ENCODE data around the gene RCN1.

DNA sequence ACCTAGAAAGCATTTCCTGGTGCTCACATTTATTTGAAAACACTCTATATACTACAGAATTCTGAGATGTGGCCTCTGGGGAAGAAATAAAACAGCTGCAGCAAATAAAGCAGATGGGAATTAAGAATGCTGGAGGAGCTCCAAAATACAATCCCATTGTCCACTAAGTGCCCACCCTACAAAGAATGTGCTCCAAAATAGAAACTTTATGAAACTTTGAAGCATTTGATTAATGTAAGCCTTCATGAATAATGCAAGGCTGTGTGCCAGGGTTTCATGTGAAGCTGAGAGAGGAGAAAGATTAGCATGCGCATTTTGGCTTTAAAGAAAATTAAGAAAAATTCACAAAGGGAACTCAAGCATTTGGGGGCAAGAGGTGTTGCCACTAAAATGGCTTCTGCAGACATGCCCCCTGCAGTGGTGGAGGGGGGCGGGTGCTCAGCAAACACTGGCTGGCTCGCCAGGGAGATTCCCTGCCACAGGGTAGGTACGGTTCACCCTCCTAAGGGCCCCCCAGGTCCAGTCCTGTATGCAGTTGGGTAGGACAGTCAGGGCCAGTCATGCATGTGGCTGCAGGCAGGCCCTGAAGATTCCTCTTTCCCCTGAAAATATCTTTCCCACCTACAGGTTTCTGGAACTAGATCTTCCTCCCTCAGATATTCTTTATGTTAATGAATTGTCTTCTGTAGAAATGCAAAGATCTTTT is 46.6 kb upstream of the RCN1 start:
- no peak for TF ChIP-seq POLR2A (IDR thresholded peaks at IDR 0.05)
- TF ChIP-seq, protein P1, sequence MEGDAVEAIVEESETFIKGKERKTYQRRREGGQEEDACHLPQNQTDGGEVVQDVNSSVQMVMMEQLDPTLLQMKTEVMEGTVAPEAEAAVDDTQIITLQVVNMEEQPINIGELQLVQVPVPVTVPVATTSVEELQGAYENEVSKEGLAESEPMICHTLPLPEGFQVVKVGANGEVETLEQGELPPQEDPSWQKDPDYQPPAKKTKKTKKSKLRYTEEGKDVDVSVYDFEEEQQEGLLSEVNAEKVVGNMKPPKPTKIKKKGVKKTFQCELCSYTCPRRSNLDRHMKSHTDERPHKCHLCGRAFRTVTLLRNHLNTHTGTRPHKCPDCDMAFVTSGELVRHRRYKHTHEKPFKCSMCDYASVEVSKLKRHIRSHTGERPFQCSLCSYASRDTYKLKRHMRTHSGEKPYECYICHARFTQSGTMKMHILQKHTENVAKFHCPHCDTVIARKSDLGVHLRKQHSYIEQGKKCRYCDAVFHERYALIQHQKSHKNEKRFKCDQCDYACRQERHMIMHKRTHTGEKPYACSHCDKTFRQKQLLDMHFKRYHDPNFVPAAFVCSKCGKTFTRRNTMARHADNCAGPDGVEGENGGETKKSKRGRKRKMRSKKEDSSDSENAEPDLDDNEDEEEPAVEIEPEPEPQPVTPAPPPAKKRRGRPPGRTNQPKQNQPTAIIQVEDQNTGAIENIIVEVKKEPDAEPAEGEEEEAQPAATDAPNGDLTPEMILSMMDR (IDR thresholded peaks at IDR 0.05 in 4 of 5, conservative IDR thresholded peaks at IDR 0.05 in 1 of 5), result no peak
